H1 (cell line): Measurements from ENCODE around the gene FOXP4. TPM values are rescaled to one million over a fixed set of nuclear protein-coding genes. Genes with fewer than 3 reads are reported as not detected.

ENCODE experiments used
- CTCF ChIA-PET: fragments of 300-600 bp; sonication (Branson Sonifier 250); formaldehyde crosslinking; loops from one replicate; lab custom pipeline; 2021; ENCODE audit not compliant: partially characterized antibody; lab: Charles Lee
- POLR2A ChIA-PET: fragments of 300-600 bp; sonication (Branson Sonifier 250); formaldehyde crosslinking; loops from one replicate; lab custom pipeline; 2021; ENCODE audit warnings: inconsistent platforms; ENCODE audit not compliant: partially characterized antibody; lab: Charles Lee
- DNase-seq, 2 experiments: peaks; one replicate each; pipeline versions ENCODE4 v3.0.0 to v3.0.0-alpha.2; 2010 to 2022; ENCODE audit warnings: low spot score in 2 of 2, low read depth in 1 of 2, mixed read lengths in 1 of 2
- FAIRE-seq: peaks from 2 replicates; lab custom pipeline; 2011; peaks lifted over from hg19 to GRCh38; lab: Jason Lieb, UNC
- H2AFZ ChIP-seq: 2 replicates; pipeline ENCODE4 v1.8.1; 2012; ENCODE audit warnings: low read length, inconsistent platforms
- H2AK5ac ChIP-seq: 2 replicates; pipeline ENCODE4 v1.6.1; 2013; ENCODE audit warnings: low read depth, low read length
- H2BK120ac ChIP-seq: replicated peaks from 2 replicates; pipeline ENCODE3; 2013; ENCODE audit warnings: low read depth, low read length, inconsistent platforms
- H2BK12ac ChIP-seq: 2 replicates; pipeline ENCODE4 v1.6.1; 2013; ENCODE audit warnings: low read depth, low read length
- H2BK15ac ChIP-seq: 2 replicates; pipeline ENCODE4 v1.6.1; 2013; ENCODE audit warnings: low read length
- H2BK20ac ChIP-seq: 2 replicates; pipeline ENCODE4 v1.6.1; 2013; ENCODE audit warnings: low read length
- H2BK5ac ChIP-seq: 2 replicates; pipeline ENCODE4 v1.6.1; 2013; ENCODE audit warnings: low read depth, low read length
- H3K14ac ChIP-seq: 2 replicates; pipeline ENCODE4 v1.6.1; 2013; ENCODE audit warnings: inconsistent platforms; ENCODE audit not compliant: insufficient read length
- H3K18ac ChIP-seq: 2 replicates; pipeline ENCODE4 v1.6.1; 2013; ENCODE audit warnings: low read length; ENCODE audit errors: extremely low read depth
- H3K23ac ChIP-seq: 2 replicates; pipeline ENCODE4 v1.6.1; 2013; ENCODE audit warnings: inconsistent platforms; ENCODE audit not compliant: insufficient read length
- H3K23me2 ChIP-seq: 2 replicates; pipeline ENCODE4 v1.6.1; 2013; ENCODE audit warnings: low read depth, low read length
- H3K27ac ChIP-seq: 2 replicates; pipeline ENCODE4 v1.6.1; 2011; ENCODE audit warnings: low read depth, low read length, inconsistent platforms
- H3K27me3 ChIP-seq, 4 experiments: replicated peaks in 1 of 4; 1 replicate in 1 of 4; 2 replicates in 3 of 4; pipeline versions ENCODE4 v1.6.1 to v1.8.1; 2011 to 2013; ENCODE audit warnings: low read length in 3 of 4, mild to moderate bottlenecking in 3 of 4, inconsistent platforms in 2 of 4, mixed read lengths in 2 of 4, moderate library complexity in 1 of 4; ENCODE audit not compliant: control insufficient read depth in 3 of 4, insufficient read depth in 3 of 4; ENCODE audit errors: extremely low read depth in 1 of 4
- H3K36me3 ChIP-seq, 4 experiments: 2 replicates each; pipeline versions ENCODE4 v1.6.1 to v1.8.1; 2011 to 2013; ENCODE audit warnings: mild to moderate bottlenecking in 4 of 4, low read length in 3 of 4, moderate library complexity in 2 of 4, control low read depth in 1 of 4, inconsistent platforms in 1 of 4; ENCODE audit not compliant: insufficient read depth in 4 of 4, control insufficient read depth in 2 of 4
- H3K4ac ChIP-seq: replicated peaks from 2 replicates; pipeline ENCODE3; 2013; ENCODE audit warnings: low read length, low read depth, mixed read lengths, inconsistent platforms; ENCODE audit not compliant: insufficient read length
- H3K4me1 ChIP-seq, 4 experiments: replicated peaks in 1 of 4; 1 replicate in 1 of 4; 2 replicates in 3 of 4; pipeline versions ENCODE4 v1.6.1 to v1.8.1; 2011 to 2013; ENCODE audit warnings: low read length in 3 of 4, inconsistent platforms in 2 of 4, mixed read lengths in 1 of 4; ENCODE audit not compliant: insufficient read depth in 4 of 4, control insufficient read depth in 3 of 4
- H3K4me2 ChIP-seq, 2 experiments: 2 replicates each; pipeline versions ENCODE4 v1.6.1 to v1.8.1; 2011 to 2013; ENCODE audit warnings: low read depth in 2 of 2, low read length in 2 of 2, control low read depth in 1 of 2, inconsistent platforms in 1 of 2, mild to moderate bottlenecking in 1 of 2; ENCODE audit not compliant: insufficient read depth in 1 of 2
- H3K4me3 ChIP-seq, 4 experiments: fragments of 200-600, 300-600 bp in 1 of 4; sonication (generic), shearing (Covaris generic), sonication (Bioruptor Twin) in 1 of 4; 2 replicates each; pipeline versions ENCODE4 v1.5.1 to v1.8.1; 2011 to 2016; ENCODE audit warnings: low read length in 4 of 4, low read depth in 3 of 4, control low read depth in 2 of 4, inconsistent platforms in 2 of 4, mild to moderate bottlenecking in 2 of 4, mixed read lengths in 1 of 4, moderate library complexity in 1 of 4; ENCODE audit not compliant: insufficient read depth in 2 of 4; ENCODE audit errors: extremely low read depth in 1 of 4
- H3K56ac ChIP-seq: replicated peaks from 2 replicates; pipeline ENCODE3; 2013; ENCODE audit warnings: low read depth, mild to moderate bottlenecking, mixed read lengths, low read length, inconsistent platforms; ENCODE audit not compliant: insufficient read length
- H3K79me1 ChIP-seq: 2 replicates; pipeline ENCODE4 v1.6.1; 2013; ENCODE audit warnings: low read depth, low read length, control low read depth
- H3K79me2 ChIP-seq, 2 experiments: 2 replicates each; pipeline versions ENCODE4 v1.6.1 to v1.8.1; 2012 to 2013; ENCODE audit warnings: low read length in 2 of 2, mild to moderate bottlenecking in 2 of 2, inconsistent platforms in 1 of 2; ENCODE audit not compliant: insufficient read depth in 2 of 2, control insufficient read depth in 1 of 2
- H3K9ac ChIP-seq, 4 experiments: replicated peaks in 1 of 4; 1 replicate in 1 of 4; 2 replicates in 3 of 4; pipeline versions ENCODE4 v1.6.1 to v1.8.1; 2011 to 2013; ENCODE audit warnings: low read depth in 3 of 4, low read length in 3 of 4, control low read depth in 2 of 4, mild to moderate bottlenecking in 2 of 4, moderate library complexity in 2 of 4, inconsistent platforms in 1 of 4; ENCODE audit errors: extremely low read depth in 1 of 4
- H3K9me3 ChIP-seq, 2 experiments: 2 replicates each; pipeline versions ENCODE4 v1.6.1 to v1.8.1; 2012 to 2013; ENCODE audit warnings: mild to moderate bottlenecking in 2 of 2, moderate library complexity in 2 of 2, control low read depth in 1 of 2, inconsistent platforms in 1 of 2, low read depth in 1 of 2, low read length in 1 of 2, mixed read lengths in 1 of 2; ENCODE audit not compliant: insufficient read depth in 2 of 2
- H4K20me1 ChIP-seq, 2 experiments: replicated peaks in 1 of 2; 2 replicates each; pipeline versions ENCODE3 to v1.8.1; 2011 to 2013; ENCODE audit warnings: inconsistent platforms in 2 of 2, low read length in 2 of 2, mild to moderate bottlenecking in 1 of 2; ENCODE audit not compliant: insufficient read depth in 2 of 2, control insufficient read depth in 1 of 2
- H4K5ac ChIP-seq: 2 replicates; pipeline ENCODE4 v1.6.1; 2013; ENCODE audit warnings: low read length, low read depth, mixed read lengths, inconsistent platforms; ENCODE audit not compliant: insufficient read length
- H4K8ac ChIP-seq: 2 replicates; pipeline ENCODE4 v1.8.0; 2013; ENCODE audit warnings: mild to moderate bottlenecking, moderate library complexity, low read length, inconsistent platforms; ENCODE audit not compliant: insufficient read depth; ENCODE audit errors: extremely low read depth
- H4K91ac ChIP-seq: replicated peaks from 2 replicates; pipeline ENCODE3; 2013; ENCODE audit warnings: low read length, mixed read lengths, inconsistent platforms; ENCODE audit not compliant: insufficient read length
- BACH1 ChIP-seq: IDR thresholded peaks from 2 replicates; pipeline ENCODE4 v1.6.1; 2012; ENCODE audit warnings: low read length, improper control_type of control experiment
- CBX5 ChIP-seq: fragments of 300-800, 300-1000 bp; sonication (generic); IDR thresholded peaks from 2 replicates; pipeline ENCODE4 v1.7.1; 2016; ENCODE audit warnings: antibody characterized with exemption, low read length, low read depth
- CEBPB ChIP-seq: IDR thresholded peaks from 2 replicates; pipeline ENCODE4 v1.6.1; 2012; ENCODE audit warnings: low read depth, low read length
- EZH2 ChIP-seq: fragments of 200-600 bp; sonication (generic); IDR thresholded peaks from 2 replicates; pipeline ENCODE4 v1.7.1; 2012; ENCODE audit warnings: low read depth, mild to moderate bottlenecking, moderate library complexity, low read length, inconsistent platforms; ENCODE audit not compliant: severe bottlenecking
- HDAC2 ChIP-seq, 2 experiments: fragments of 300-600 bp in 1 of 2; sonication (generic) in 1 of 2; IDR thresholded peaks; 2 replicates each; pipeline ENCODE4 v1.6.1; 2011 to 2012; ENCODE audit warnings: low read depth in 2 of 2, low read length in 2 of 2, mild to moderate bottlenecking in 2 of 2, moderate library complexity in 2 of 2, borderline replicate concordance in 1 of 2, inconsistent platforms in 1 of 2
- JUN ChIP-seq: IDR thresholded peaks from 2 replicates; pipeline ENCODE4 v1.6.1; 2011; ENCODE audit warnings: low read depth, mild to moderate bottlenecking, improper control_type of control experiment, low read length
- JUND ChIP-seq: IDR thresholded peaks from 2 replicates; pipeline ENCODE4 v1.6.1; 2011; ENCODE audit warnings: mild to moderate bottlenecking, improper control_type of control experiment, low read length
- KDM1A ChIP-seq: fragments of 200-600, 300-600 bp; sonication (generic); IDR thresholded peaks from 2 replicates; pipeline ENCODE4 v1.7.1; 2016; ENCODE audit warnings: mild to moderate bottlenecking, low read length, borderline replicate concordance
- KDM5A ChIP-seq: fragments of 200-600 bp; IDR thresholded peaks from 2 replicates; pipeline ENCODE4 v1.7.1; 2012; ENCODE audit warnings: mild to moderate bottlenecking, low read length, inconsistent platforms, mixed read lengths
- MAFK ChIP-seq: IDR thresholded peaks from 2 replicates; pipeline ENCODE4 v1.6.1; 2012; ENCODE audit warnings: low read depth, mild to moderate bottlenecking, improper control_type of control experiment, low read length
- NRF1 ChIP-seq: IDR thresholded peaks from 2 replicates; pipeline ENCODE4 v1.6.1; 2011; ENCODE audit warnings: mild to moderate bottlenecking, low read depth, low read length, improper control_type of control experiment
- POU5F1 ChIP-seq: IDR thresholded peaks from 2 replicates; pipeline ENCODE4 v1.6.1; 2011; ENCODE audit warnings: low read depth, mild to moderate bottlenecking, low read length, moderate library complexity
- RFX5 ChIP-seq: IDR thresholded peaks from 2 replicates; pipeline ENCODE4 v1.6.1; 2011; ENCODE audit warnings: low read depth, low read length, improper control_type of control experiment, borderline replicate concordance
- SAP30 ChIP-seq: fragments of 300-600 bp; sonication (generic); IDR thresholded peaks from 2 replicates; pipeline ENCODE4 v1.7.1; 2012; ENCODE audit warnings: low read length, moderate library complexity, mild to moderate bottlenecking, inconsistent platforms; ENCODE audit not compliant: insufficient read depth, insufficient replicate concordance
- WGBS, 2 experiments: shearing (Covaris generic) in 1 of 2; methylation state at CpG; one replicate each; pipeline versions ENCODE4 v1.1.6 to v1.1.7; 2013 to 2015; ENCODE audit warnings: low lambda C conversion rate in 2 of 2, mixed read lengths in 2 of 2, inconsistent platforms in 1 of 2, low coverage in 1 of 2, missing lambda C conversion rate in 1 of 2; ENCODE audit not compliant: insufficient replicate concordance in 2 of 2, insufficient coverage in 1 of 2, insufficient read length in 1 of 2; ENCODE audit errors: extremely low coverage in 1 of 2, missing lambda C conversion rate in 1 of 2; 5-methylcytosine and 5-hydroxymethylcytosine counted together
- polyA plus RNA-seq, 7 experiments: library from polyadenylated mRNA; depleted of rRNA in 3 of 7; stranded (reverse) in 5 of 7; unstranded in 2 of 7; fragments of >200 nt in 5 of 7; fragments of 200-250 nt in 2 of 7; gene quantifications; 1 replicate in 5 of 7; 2 replicates in 1 of 7; 4 replicates in 1 of 7; pipeline versions ENCODE4 v1.2.1 to v1.2.3, GENCODE V29; 2011 to 2013; ENCODE audit warnings: missing spikeins in 2 of 7, mixed read lengths in 2 of 7
- total RNA-seq: library from RNA; stranded (reverse); fragmentation: NEBNext Ultra II Directional; extraction: Animal tissue kit (Norgen Biotek cat#: 25700); gene quantifications from 2 replicates; pipeline ENCODE4 v1.2.1, GENCODE V29; 2021

Gene FOXP4
- total and polyA plus RNA-seq, 2 of the 8 experiments (the other 6 are each of a cell fraction or from before 2014, with no cell fraction given) = 4.8 to 13.3 TPM

DNA sequence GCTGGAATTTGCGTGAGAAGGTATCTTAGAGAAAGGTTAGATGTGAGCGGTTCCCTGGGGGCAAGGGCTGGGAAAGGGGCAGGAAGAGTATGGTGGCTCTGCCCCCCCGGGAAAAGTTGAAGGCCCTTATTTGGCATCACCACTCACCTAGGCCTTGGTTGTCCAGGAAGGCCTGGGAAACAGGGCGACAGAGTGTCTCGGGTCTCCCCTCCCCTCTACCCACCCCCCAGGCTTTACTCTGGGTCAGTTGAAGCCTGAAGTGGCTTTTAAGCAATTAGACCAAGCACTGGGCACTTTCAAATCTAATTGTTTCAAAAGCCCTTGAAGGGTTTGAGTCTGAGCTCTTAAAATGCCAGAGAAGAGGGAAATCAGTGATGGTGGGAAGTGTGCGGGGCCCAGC lies 30.2 kb upstream of the FOXP4 start:
- Histone ChIP-seq H3K27me3 (peaks cover 0 to 14% (median 6%) of the 10 kb centered on the region in 4 experiments; a peak in 4 of 7 replicates), H3K79me1 (no peaks in the 10 kb centered on the region), H2AK5ac (no peak overlapping the region), H3K9me3 (no peaks in the 10 kb centered on the region), H4K8ac (no peak overlapping the region), H3K18ac (no peak overlapping the region), H2AFZ (no peak overlapping the region), H2BK120ac (no peak overlapping the region), H2BK5ac (no peak overlapping the region), H3K23me2 (no peaks in the 10 kb centered on the region), H4K5ac (no peak overlapping the region), H3K9ac (no peak overlapping the region), H3K4me3 (no peak overlapping the region), H2BK12ac (no peak overlapping the region), H3K36me3 (no peaks in the 10 kb centered on the region), H3K4me2 (no peak overlapping the region), H3K4ac (no peak overlapping the region), H3K4me1 (peaks cover 0 to 9% (median under 1%) of the 10 kb centered on the region in 4 experiments; a peak in 3 of 7 replicates), H3K14ac (no peak overlapping the region), H4K91ac (no peak overlapping the region), H2BK15ac (no peak overlapping the region), H3K79me2 (no peaks in the 10 kb centered on the region), H3K23ac (no peak overlapping the region), H2BK20ac (no peak overlapping the region), H4K20me1 (no peaks in the 10 kb centered on the region), H3K27ac (no peak overlapping the region), H3K56ac (no peak overlapping the region)
- CTCF ChIA-PET = interaction anchor here (1.0 to 1.9 kb wide), 3 partner anchors 11 to 52 kb away, joined by 3 to 4 read pairs (median 3); no protein-coding TSS in a partner anchor
- POLR2A ChIA-PET = no interaction called here
- FAIRE-seq (no peak), DNase-seq (no peak)
- 93% methylated on average over 5 of the region's 6 CpGs; no CpG with 5 or more reads in 1 of the 2 experiments for WGBS, 2 experiments
- TF ChIP-seq NRF1 = no peak
- TF ChIP-seq EZH2 = no peak
- no peak for TF ChIP-seq HDAC2 (IDR thresholded peaks at IDR 0.05; ENCODE audit: borderline replicate concordance in 1 of 2, low read depth in 2 of 2, low read length in 2 of 2)
- TF ChIP-seq JUND = no peak
- TF ChIP-seq KDM5A = no peak
- TF ChIP-seq MAFK = no peak
- TF ChIP-seq POU5F1 = no peak
- TF ChIP-seq KDM1A = no peak
- no peak for TF ChIP-seq CBX5
- TF ChIP-seq SAP30 = no peak
- no peak for TF ChIP-seq JUN
- no peak for TF ChIP-seq CEBPB
- TF ChIP-seq RFX5 = no peak
- no peak for TF ChIP-seq BACH1
